Neuronal stem cell (in vitro differentiated cells): ENCODE data around the gene FRMD4B.

Source experiments
- DNase-seq: peaks from one replicate; pipeline ENCODE4 v3.0.0-alpha.2; 2013; ENCODE audit warnings: low spot score
- H2AFZ ChIP-seq: one replicate; pipeline ENCODE4 v1.6.1; 2013; ENCODE audit warnings: mild to moderate bottlenecking, low read length, inconsistent platforms
- H2AK5ac ChIP-seq: 2 replicates; pipeline ENCODE4 v1.6.1; 2013; ENCODE audit warnings: low read depth, mild to moderate bottlenecking, inconsistent platforms, low read length, moderate library complexity, mixed read lengths
- H2BK120ac ChIP-seq: 2 replicates; pipeline ENCODE4 v1.6.1; 2013; ENCODE audit warnings: low read depth, mild to moderate bottlenecking, inconsistent platforms, low read length, moderate library complexity, mixed read lengths
- H2BK12ac ChIP-seq: one replicate; pipeline ENCODE4 v1.6.1; 2013; ENCODE audit warnings: low read length, inconsistent platforms
- H2BK15ac ChIP-seq: 2 replicates; pipeline ENCODE4 v1.6.1; 2013; ENCODE audit warnings: mild to moderate bottlenecking, low read length, inconsistent platforms, mixed read lengths
- H2BK5ac ChIP-seq: one replicate; pipeline ENCODE4 v1.6.1; 2013; ENCODE audit warnings: inconsistent platforms, mild to moderate bottlenecking, low read length, moderate library complexity
- H3K14ac ChIP-seq: one replicate; pipeline ENCODE4 v1.6.1; 2013; ENCODE audit warnings: low read length, inconsistent platforms
- H3K18ac ChIP-seq: 2 replicates; pipeline ENCODE4 v1.6.1; 2013; ENCODE audit warnings: low read length, inconsistent platforms
- H3K23ac ChIP-seq: 2 replicates; pipeline ENCODE4 v1.6.1; 2013; ENCODE audit warnings: low read depth, mild to moderate bottlenecking, mixed read lengths, low read length, inconsistent platforms; ENCODE audit not compliant: poor library complexity
- H3K27ac ChIP-seq: replicated peaks from 3 replicates; pipeline ENCODE4 v1.5.1; 2013; ENCODE audit warnings: low read length, inconsistent platforms
- H3K27me3 ChIP-seq, 3 experiments: 2 replicates each; pipeline ENCODE4 v1.6.1; 2013; ENCODE audit warnings: low read length in 3 of 3, mild to moderate bottlenecking in 2 of 3, inconsistent platforms in 1 of 3, low read depth in 1 of 3, mixed read lengths in 1 of 3, moderate library complexity in 1 of 3; ENCODE audit not compliant: control insufficient read depth in 3 of 3, insufficient read depth in 3 of 3
- H3K36me3 ChIP-seq, 2 donors: replicated peaks in 1 of 2; 2 replicates each; pipeline ENCODE4 v1.6.1; 2013; ENCODE audit warnings: low read length in 2 of 2; ENCODE audit not compliant: control insufficient read depth in 2 of 2, insufficient read depth in 2 of 2
- H3K4ac ChIP-seq: 2 replicates; pipeline ENCODE4 v1.6.1; 2013; ENCODE audit warnings: inconsistent platforms, mild to moderate bottlenecking, low read length, moderate library complexity
- H3K4me1 ChIP-seq, 2 donors: 1 replicate in 1 of 2; 2 replicates in 1 of 2; pipeline ENCODE4 v1.6.1; 2013; ENCODE audit warnings: low read length in 2 of 2, low read depth in 1 of 2; ENCODE audit not compliant: control insufficient read depth in 2 of 2, insufficient read depth in 1 of 2
- H3K4me2 ChIP-seq: one replicate; pipeline ENCODE4 v1.6.1; 2013; ENCODE audit warnings: mild to moderate bottlenecking, low read length, inconsistent platforms; ENCODE audit not compliant: insufficient read depth, poor library complexity, severe bottlenecking
- H3K4me3 ChIP-seq, 2 donors: 2 replicates each; pipeline ENCODE4 v1.5.1; 2013; ENCODE audit warnings: low read length in 2 of 2, mild to moderate bottlenecking in 2 of 2, inconsistent platforms in 1 of 2, moderate library complexity in 1 of 2
- H3K79me1 ChIP-seq: one replicate; pipeline ENCODE4 v1.6.1; 2013; ENCODE audit warnings: low read depth, mild to moderate bottlenecking, inconsistent platforms, low read length, moderate library complexity
- H3K9ac ChIP-seq: one replicate; pipeline ENCODE4 v1.6.1; 2013; ENCODE audit warnings: mild to moderate bottlenecking, low read depth, low read length, inconsistent platforms; ENCODE audit not compliant: poor library complexity
- H3K9me3 ChIP-seq, 2 donors: replicated peaks in 1 of 2; 2 replicates each; pipeline versions ENCODE3 to v1.6.1; 2013; ENCODE audit warnings: low read length in 2 of 2, mild to moderate bottlenecking in 2 of 2, inconsistent platforms in 1 of 2, low read depth in 1 of 2, mixed read lengths in 1 of 2, moderate library complexity in 1 of 2; ENCODE audit not compliant: control insufficient read depth in 2 of 2, insufficient read depth in 1 of 2
- H4K8ac ChIP-seq: one replicate; pipeline ENCODE4 v1.6.1; 2013; ENCODE audit warnings: low read depth, mild to moderate bottlenecking, inconsistent platforms, low read length, moderate library complexity
- H4K91ac ChIP-seq: one replicate; pipeline ENCODE4 v1.6.1; 2013; ENCODE audit warnings: low read length, low read depth, mild to moderate bottlenecking, inconsistent platforms; ENCODE audit not compliant: poor library complexity
- WGBS, 2 donors: extraction: QIAGEN DNeasy Blood & Tissue Kit; methylation state at CpG; one replicate each; pipeline ENCODE4 v1.1.7; 2013; ENCODE audit warnings: missing lambda C conversion rate in 2 of 2, mixed read lengths in 1 of 2; ENCODE audit not compliant: insufficient read length in 2 of 2, insufficient replicate concordance in 1 of 2; ENCODE audit errors: extremely low coverage in 2 of 2; 5-methylcytosine and 5-hydroxymethylcytosine counted together

FRMD4B gene

DNA sequence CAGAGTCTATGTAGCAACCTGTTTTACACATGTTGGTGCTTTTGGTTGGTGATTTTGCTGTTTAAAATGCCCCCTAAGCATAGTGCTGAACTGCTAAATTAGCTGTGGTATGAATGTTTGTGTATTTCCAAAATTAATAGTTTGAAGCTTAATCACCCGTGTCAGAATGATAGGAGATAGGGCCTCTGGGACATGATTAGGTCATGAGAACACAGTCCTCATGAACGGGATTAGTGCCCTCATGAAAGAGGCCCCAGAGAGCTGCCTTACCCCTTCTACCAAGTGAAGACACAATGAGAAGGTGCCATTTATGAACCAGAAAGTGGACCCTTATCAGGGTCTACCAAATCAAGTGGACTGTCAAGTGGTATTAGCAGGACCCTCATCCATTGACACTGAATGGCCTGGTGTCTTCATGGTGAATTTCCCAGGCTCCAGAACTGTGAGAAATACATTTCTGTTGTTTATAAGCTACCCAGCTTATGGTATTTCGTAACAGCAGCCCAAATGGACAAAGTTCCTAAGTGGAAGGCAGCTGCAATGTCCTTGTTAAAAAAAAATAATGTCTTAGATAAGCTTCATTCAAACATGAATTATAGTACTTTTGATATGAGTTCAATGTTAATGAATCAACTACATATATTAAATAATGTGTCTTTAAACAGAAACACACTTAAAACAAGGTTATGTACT lies 37.7 kb upstream of the FRMD4B start:
- Histone ChIP-seq H3K9me3 (no peaks in the 10 kb centered on the region), H3K4me3 (no peak overlapping the region), H2BK5ac (no peak overlapping the region), H4K91ac (no peak overlapping the region), H3K27me3 (no peaks in the 10 kb centered on the region), H2BK120ac (no peak overlapping the region), H4K8ac (no peak overlapping the region), H2AK5ac (no peak overlapping the region), H3K4me2 (no peak overlapping the region), H3K9ac (no peak overlapping the region), H3K14ac (no peak overlapping the region), H3K36me3 (no peaks in the 10 kb centered on the region), H3K27ac (no peak overlapping the region), H2BK15ac (no peak overlapping the region), H3K18ac (no peak overlapping the region), H3K4ac (no peak overlapping the region), H3K23ac (no peak overlapping the region), H3K79me1 (no peaks in the 10 kb centered on the region), H2BK12ac (no peak overlapping the region), H3K4me1 (peaks cover 0 to 3% of the 10 kb centered on the region in 2 donors), H2AFZ (no peak overlapping the region)
- no peak for DNase-seq
- WGBS, 2 donors: no CpG with 5 or more reads among the region's 3 CpGs

DNA sequence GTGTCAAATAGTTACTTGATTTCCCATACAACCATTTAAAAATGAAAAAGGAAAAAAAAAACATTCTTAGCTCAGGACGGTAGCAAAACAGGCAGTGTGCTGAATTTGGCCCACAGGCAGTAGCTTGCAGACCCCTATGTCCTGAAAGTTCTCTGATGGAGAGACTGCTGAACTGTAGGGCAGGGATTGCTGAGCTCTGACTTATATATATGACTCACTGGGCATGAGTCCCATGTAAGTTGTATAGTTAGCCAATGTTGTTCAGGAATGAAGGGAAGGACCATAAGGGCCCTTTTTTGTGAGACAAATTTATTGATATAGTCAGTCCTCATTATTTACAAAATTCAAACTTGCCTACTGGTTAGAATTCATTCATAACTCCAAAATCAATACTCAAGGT lies 36.9 kb upstream of the FRMD4B start:
- no peaks in the 10 kb centered on the region for H3K27me3 ChIP-seq
- no peak overlapping the region for H3K4ac ChIP-seq
- no peak overlapping the region for H2AK5ac ChIP-seq
- H3K79me1 ChIP-seq: no peaks in the 10 kb centered on the region
- peaks cover 0 to 1% of the 10 kb centered on the region in 2 donors for H3K9me3 ChIP-seq
- no peak overlapping the region for H2BK5ac ChIP-seq
- H3K4me1 ChIP-seq: peaks cover 0 to 3% of the 10 kb centered on the region in 2 donors
- no peak for DNase-seq
- no peak overlapping the region for H2BK15ac ChIP-seq
- WGBS, 2 donors: no CpG with 5 or more reads among the region's 1 CpG
- H3K23ac ChIP-seq: no peak overlapping the region
- H3K36me3 ChIP-seq: no peaks in the 10 kb centered on the region
- no peak overlapping the region for H3K27ac ChIP-seq
- H4K91ac ChIP-seq: no peak overlapping the region
- H2AFZ ChIP-seq: no peak overlapping the region
- no peak overlapping the region for H3K9ac ChIP-seq
- H3K18ac ChIP-seq: no peak overlapping the region
- no peak overlapping the region for H3K14ac ChIP-seq
- H3K4me2 ChIP-seq: no peak overlapping the region
- H2BK120ac ChIP-seq: no peak overlapping the region
- H4K8ac ChIP-seq: no peak overlapping the region
- H3K4me3 ChIP-seq: no peak overlapping the region
- H2BK12ac ChIP-seq: no peak overlapping the region

DNA sequence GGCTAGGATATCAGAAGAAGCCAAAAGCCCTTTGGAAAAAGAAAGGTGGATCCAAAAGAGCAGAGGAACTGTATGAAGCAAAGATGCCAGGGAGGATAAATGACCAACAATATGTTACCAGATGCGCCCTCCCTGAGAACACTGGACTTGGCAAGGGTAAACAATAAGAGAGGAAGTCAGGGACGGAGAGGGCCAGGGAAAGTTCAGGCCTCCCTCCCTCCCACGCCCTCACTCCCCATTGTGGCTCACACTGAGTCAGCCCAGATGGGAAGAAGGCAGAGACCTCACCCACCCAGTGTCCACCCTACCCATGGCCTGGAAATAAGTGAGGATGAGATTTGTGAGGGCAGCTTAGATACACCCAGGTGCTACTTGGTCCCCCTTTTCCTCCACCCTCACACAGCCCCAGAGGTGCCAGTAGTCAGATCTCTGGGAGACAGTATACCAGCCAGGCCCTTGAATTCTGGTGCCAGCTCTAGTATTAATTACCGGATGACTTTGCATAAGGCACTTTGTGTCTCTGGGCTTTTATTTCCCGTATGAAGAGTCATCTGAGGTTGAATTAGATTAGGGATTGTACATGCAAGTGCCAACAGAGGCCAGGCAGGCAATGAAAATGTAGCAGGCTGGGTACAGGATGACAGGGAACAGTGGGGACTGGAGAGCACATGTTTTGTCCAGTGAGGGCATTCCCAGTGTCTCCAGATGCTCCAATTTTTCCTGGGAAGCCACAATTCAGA lies 35.1 kb upstream of the FRMD4B start:
- Histone ChIP-seq H3K9me3 (peaks cover 0 to 1% of the 10 kb centered on the region in 2 donors), H3K23ac (no peak overlapping the region), H3K27ac (no peak overlapping the region), H3K9ac (no peak overlapping the region), H2AFZ (no peak overlapping the region), H3K27me3 (no peaks in the 10 kb centered on the region), H2BK12ac (no peak overlapping the region), H2BK5ac (no peak overlapping the region), H3K14ac (no peak overlapping the region), H3K4ac (no peak overlapping the region), H3K18ac (peak overlapping the region; percentile 5), H4K8ac (no peak overlapping the region), H3K36me3 (no peaks in the 10 kb centered on the region), H2BK15ac (no peak overlapping the region), H3K4me2 (no peak overlapping the region), H4K91ac (no peak overlapping the region), H3K4me3 (no peak overlapping the region), H3K79me1 (no peaks in the 10 kb centered on the region), H2BK120ac (no peak overlapping the region), H3K4me1 (peaks cover 0 to 3% of the 10 kb centered on the region in 2 donors), H2AK5ac (no peak overlapping the region)
- WGBS, 2 donors: no CpG with 5 or more reads among the region's 5 CpGs
- no peak for DNase-seq

DNA sequence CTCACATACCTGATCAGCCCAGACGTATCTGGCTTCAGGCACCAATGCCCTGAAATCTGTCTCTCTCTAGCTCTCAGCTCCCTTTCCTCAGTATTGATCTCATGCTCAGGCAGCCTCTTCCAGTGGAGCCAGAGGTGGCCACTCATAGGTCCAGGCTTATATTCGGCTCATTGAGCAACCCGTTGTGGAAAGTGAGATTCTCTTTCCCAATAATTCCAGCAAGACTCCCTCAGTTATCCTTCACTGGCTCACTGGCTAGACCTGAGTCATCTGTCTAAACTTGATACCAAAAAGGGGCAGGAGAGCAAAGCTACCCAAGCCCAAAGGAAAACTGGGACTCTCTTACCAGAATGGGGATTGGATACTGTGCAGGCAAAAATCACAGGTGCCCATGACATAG lies 33.4 kb upstream of the FRMD4B start:
- no peak overlapping the region for H3K14ac ChIP-seq
- H2BK12ac ChIP-seq: no peak overlapping the region
- H3K4ac ChIP-seq: no peak overlapping the region
- H4K8ac ChIP-seq: no peak overlapping the region
- no CpG with 5 or more reads among the region's 3 CpGs for WGBS, 2 donors
- H3K27me3 ChIP-seq: no peaks in the 10 kb centered on the region
- no peak overlapping the region for H3K9ac ChIP-seq
- H3K4me3 ChIP-seq: no peak overlapping the region
- H2AK5ac ChIP-seq: no peak overlapping the region
- no peak overlapping the region for H2AFZ ChIP-seq
- H3K9me3 ChIP-seq: peaks cover 0 to 1% of the 10 kb centered on the region in 2 donors
- no peak overlapping the region for H4K91ac ChIP-seq
- H2BK15ac ChIP-seq: no peak overlapping the region
- H2BK120ac ChIP-seq: no peak overlapping the region
- H3K23ac ChIP-seq: no peak overlapping the region
- no peak overlapping the region for H2BK5ac ChIP-seq
- peaks cover 0 to 3% of the 10 kb centered on the region in 2 donors for H3K4me1 ChIP-seq
- H3K36me3 ChIP-seq: no peaks in the 10 kb centered on the region
- no peak for DNase-seq
- H3K79me1 ChIP-seq: no peaks in the 10 kb centered on the region
- H3K18ac ChIP-seq: no peak overlapping the region
- H3K4me2 ChIP-seq: no peak overlapping the region
- no peak overlapping the region for H3K27ac ChIP-seq
